ENCODE data around the gene PSMD4.

- TF ChIP-seq, protein P1, sequence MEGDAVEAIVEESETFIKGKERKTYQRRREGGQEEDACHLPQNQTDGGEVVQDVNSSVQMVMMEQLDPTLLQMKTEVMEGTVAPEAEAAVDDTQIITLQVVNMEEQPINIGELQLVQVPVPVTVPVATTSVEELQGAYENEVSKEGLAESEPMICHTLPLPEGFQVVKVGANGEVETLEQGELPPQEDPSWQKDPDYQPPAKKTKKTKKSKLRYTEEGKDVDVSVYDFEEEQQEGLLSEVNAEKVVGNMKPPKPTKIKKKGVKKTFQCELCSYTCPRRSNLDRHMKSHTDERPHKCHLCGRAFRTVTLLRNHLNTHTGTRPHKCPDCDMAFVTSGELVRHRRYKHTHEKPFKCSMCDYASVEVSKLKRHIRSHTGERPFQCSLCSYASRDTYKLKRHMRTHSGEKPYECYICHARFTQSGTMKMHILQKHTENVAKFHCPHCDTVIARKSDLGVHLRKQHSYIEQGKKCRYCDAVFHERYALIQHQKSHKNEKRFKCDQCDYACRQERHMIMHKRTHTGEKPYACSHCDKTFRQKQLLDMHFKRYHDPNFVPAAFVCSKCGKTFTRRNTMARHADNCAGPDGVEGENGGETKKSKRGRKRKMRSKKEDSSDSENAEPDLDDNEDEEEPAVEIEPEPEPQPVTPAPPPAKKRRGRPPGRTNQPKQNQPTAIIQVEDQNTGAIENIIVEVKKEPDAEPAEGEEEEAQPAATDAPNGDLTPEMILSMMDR (IDR thresholded peaks at IDR 0.05 in 8 of 11, conservative IDR thresholded peaks at IDR 0.05 in 3 of 11): no peak
- TF ChIP-seq POLR2A (IDR thresholded peaks at IDR 0.05): no peak
- no peak for TF ChIP-seq POLR2AphosphoS5 (IDR thresholded peaks at IDR 0.05)
These were observed 56.5 kb downstream of the PSMD4 start for GRCh38 chr1:151311011-151311410.
